Measurements from ENCODE around the gene KIF26B.
A peak's percentile ranks its signal among the peaks of the same experiment; 100 is the strongest.

GRCh38 chr1:245337829-245338484 is 183.2 kb downstream of the KIF26B start:
- TF ChIP-seq EZH2phosphoT487 (IDR thresholded peaks at IDR 0.05; ENCODE audit: borderline replicate concordance, low read depth) (no peak), FOXM1 (IDR thresholded peaks at IDR 0.05; ENCODE audit: low read depth) (no peak), ZBTB33 (IDR thresholded peaks at IDR 0.05; ENCODE audit: borderline replicate concordance, low read depth) (no peak), JUND (IDR thresholded peaks at IDR 0.05) (no peak; the same call in 1 of the 2 replicates), USF2 (IDR thresholded peaks at IDR 0.05; ENCODE audit: borderline replicate concordance, low read depth, low read length) (no peak), CHD2 (IDR thresholded peaks at IDR 0.05; ENCODE audit: low read length, partially characterized antibody) (peak; percentile 62)
- TF ChIP-seq, protein P1, sequence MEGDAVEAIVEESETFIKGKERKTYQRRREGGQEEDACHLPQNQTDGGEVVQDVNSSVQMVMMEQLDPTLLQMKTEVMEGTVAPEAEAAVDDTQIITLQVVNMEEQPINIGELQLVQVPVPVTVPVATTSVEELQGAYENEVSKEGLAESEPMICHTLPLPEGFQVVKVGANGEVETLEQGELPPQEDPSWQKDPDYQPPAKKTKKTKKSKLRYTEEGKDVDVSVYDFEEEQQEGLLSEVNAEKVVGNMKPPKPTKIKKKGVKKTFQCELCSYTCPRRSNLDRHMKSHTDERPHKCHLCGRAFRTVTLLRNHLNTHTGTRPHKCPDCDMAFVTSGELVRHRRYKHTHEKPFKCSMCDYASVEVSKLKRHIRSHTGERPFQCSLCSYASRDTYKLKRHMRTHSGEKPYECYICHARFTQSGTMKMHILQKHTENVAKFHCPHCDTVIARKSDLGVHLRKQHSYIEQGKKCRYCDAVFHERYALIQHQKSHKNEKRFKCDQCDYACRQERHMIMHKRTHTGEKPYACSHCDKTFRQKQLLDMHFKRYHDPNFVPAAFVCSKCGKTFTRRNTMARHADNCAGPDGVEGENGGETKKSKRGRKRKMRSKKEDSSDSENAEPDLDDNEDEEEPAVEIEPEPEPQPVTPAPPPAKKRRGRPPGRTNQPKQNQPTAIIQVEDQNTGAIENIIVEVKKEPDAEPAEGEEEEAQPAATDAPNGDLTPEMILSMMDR (IDR thresholded peaks at IDR 0.05): no peak
- TF ChIP-seq, protein P2, sequence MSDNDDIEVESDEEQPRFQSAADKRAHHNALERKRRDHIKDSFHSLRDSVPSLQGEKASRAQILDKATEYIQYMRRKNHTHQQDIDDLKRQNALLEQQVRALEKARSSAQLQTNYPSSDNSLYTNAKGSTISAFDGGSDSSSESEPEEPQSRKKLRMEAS (IDR thresholded peaks at IDR 0.05; ENCODE audit: low read depth): no peak

All from SK-N-SH (cell line).